WTC11 (cell line): ENCODE measurements around the gene CCDC89. TPM values are rescaled to one million over a fixed set of nuclear protein-coding genes. Genes with fewer than 3 reads are reported as not detected.

Experiments
- ATAC-seq: fragments of 200-7000 bp; cut with Tn5 transposase; 2 replicates; pipeline ENCODE4 v1.10.0; 2021; ENCODE audit warnings: mild to moderate bottlenecking, moderate library complexity
- CTCF ChIA-PET: fragments of 300-600 bp; sonication (Branson Sonifier 250); formaldehyde crosslinking; loops from one replicate; lab custom pipeline; 2021; ENCODE audit warnings: antibody characterized with exemption; lab: Charles Lee
- POLR2A ChIA-PET: fragments of 350-600 bp; sonication (Branson Sonifier 250); formaldehyde crosslinking; loops from one replicate; lab custom pipeline; 2021; ENCODE audit warnings: antibody characterized with exemption; lab: Charles Lee
- DNase-seq: peaks from one replicate; pipeline ENCODE4 v3.0.0; 2021; ENCODE audit warnings: low spot score
- H3K27ac Mint-ChIP-seq: 2 replicates; pipeline ENCODE4 v1.8.0; 2021; ENCODE audit warnings: mixed read lengths
- H3K27me3 Mint-ChIP-seq: 2 replicates; pipeline ENCODE4 v1.8.0; 2021; ENCODE audit warnings: low read depth, mild to moderate bottlenecking, moderate library complexity, mixed read lengths
- H3K36me3 Mint-ChIP-seq: 2 replicates; pipeline ENCODE4 v1.8.0; 2021; ENCODE audit warnings: mixed read lengths
- H3K4me1 Mint-ChIP-seq: 2 replicates; pipeline ENCODE4 v1.8.0; 2022; ENCODE audit warnings: mixed read lengths
- H3K4me3 Mint-ChIP-seq: 2 replicates; pipeline ENCODE4 v1.8.0; 2021; ENCODE audit warnings: mild to moderate bottlenecking, moderate library complexity, mixed read lengths
- H3K9me3 Mint-ChIP-seq: 2 replicates; pipeline ENCODE4 v1.8.0; 2021; ENCODE audit warnings: mixed read lengths
- CREM ChIP-seq: sonication (generic); formaldehyde crosslinking; IDR thresholded peaks from 2 replicates; pipeline ENCODE4 v1.8.1; 2022; ENCODE audit warnings: mild to moderate bottlenecking, missing genetic modification reagents, moderate library complexity
- ETV6 ChIP-seq: sonication (generic); formaldehyde crosslinking; IDR thresholded peaks from 2 replicates; pipeline ENCODE4 v1.8.1; 2022; ENCODE audit warnings: mild to moderate bottlenecking, missing genetic modification reagents
- GABPB1 ChIP-seq: sonication (generic); formaldehyde crosslinking; IDR thresholded peaks from 2 replicates; pipeline ENCODE4 v1.8.1; 2023; ENCODE audit warnings: mild to moderate bottlenecking, missing genetic modification reagents
- GTF2I ChIP-seq: fragments of 250-450 bp; sonication (Bioruptor Pico); conservative IDR thresholded peaks from 2 replicates; pipeline ENCODE4 v1.4.0; 2021; ENCODE audit warnings: mild to moderate bottlenecking
- IRF2 ChIP-seq: sonication (generic); formaldehyde crosslinking; IDR thresholded peaks from 2 replicates; pipeline ENCODE4 v1.8.0; 2022; ENCODE audit warnings: low read depth, missing genetic modification reagents, borderline replicate concordance
- KAT7 ChIP-seq: sonication (generic); formaldehyde crosslinking; IDR thresholded peaks from 2 replicates; pipeline ENCODE4 v1.8.1; 2023; ENCODE audit warnings: missing genetic modification reagents, mild to moderate bottlenecking, borderline replicate concordance
- MYBL2 ChIP-seq: sonication (generic); formaldehyde crosslinking; IDR thresholded peaks from 2 replicates; pipeline ENCODE4 v1.8.1; 2023; ENCODE audit warnings: mild to moderate bottlenecking, moderate library complexity, missing genetic modification reagents
- NR2C2 ChIP-seq: sonication (generic); formaldehyde crosslinking; IDR thresholded peaks from 2 replicates; pipeline ENCODE4 v1.8.0; 2022; ENCODE audit warnings: mild to moderate bottlenecking, missing genetic modification reagents
- OVOL2 ChIP-seq: fragments of 250-450 bp; sonication (Bioruptor Pico); IDR thresholded peaks from 2 replicates; pipeline ENCODE4 v1.9.0; 2021; ENCODE audit warnings: mild to moderate bottlenecking, borderline replicate concordance
- SOX15 ChIP-seq: fragments of 250-450 bp; sonication (Bioruptor Pico); IDR thresholded peaks from 2 replicates; pipeline ENCODE4 v1.9.0; 2021; ENCODE audit warnings: mild to moderate bottlenecking
- TEAD1 ChIP-seq: sonication (generic); formaldehyde crosslinking; IDR thresholded peaks from 2 replicates; pipeline ENCODE4 v1.8.0; 2022; ENCODE audit warnings: mild to moderate bottlenecking, missing genetic modification reagents
- TP53 ChIP-seq: sonication (generic); formaldehyde crosslinking; IDR thresholded peaks from 2 replicates; pipeline ENCODE4 v1.8.1; 2023; ENCODE audit warnings: mild to moderate bottlenecking, missing genetic modification reagents
- ZBTB21 ChIP-seq: sonication (generic); formaldehyde crosslinking; IDR thresholded peaks from 2 replicates; pipeline ENCODE4 v1.8.1; 2023; ENCODE audit warnings: mild to moderate bottlenecking, missing genetic modification reagents, borderline replicate concordance
- ZNF121 ChIP-seq: sonication (generic); formaldehyde crosslinking; IDR thresholded peaks from 2 replicates; pipeline ENCODE4 v1.8.0; 2023; ENCODE audit warnings: missing genetic modification reagents
- ZNF263 ChIP-seq: sonication (generic); formaldehyde crosslinking; IDR thresholded peaks from 2 replicates; pipeline ENCODE4 v1.8.1; 2022; ENCODE audit warnings: low read depth, mild to moderate bottlenecking, moderate library complexity, missing genetic modification reagents
- ZNF317 ChIP-seq: sonication (generic); formaldehyde crosslinking; IDR thresholded peaks from 2 replicates; pipeline ENCODE4 v1.8.1; 2023; ENCODE audit warnings: low read depth, mild to moderate bottlenecking, moderate library complexity, missing genetic modification reagents, borderline replicate concordance
- ZNF671 ChIP-seq: fragments of 250-450 bp; sonication (Bioruptor Pico); IDR thresholded peaks from 2 replicates; pipeline ENCODE4 v1.8.0; 2021; ENCODE audit warnings: mild to moderate bottlenecking
- total RNA-seq: library from RNA; stranded (reverse); gene quantifications from 3 replicates; pipeline ENCODE4 v1.2.3, GENCODE V29; 2021
- TF ChIP-seq, protein P1 (sequence below): fragments of 200-600 bp; IDR thresholded peaks from 2 replicates; pipeline ENCODE4 v1.8.0; 2022; ENCODE audit warnings: antibody characterized with exemption
- TF ChIP-seq, protein P2 (sequence below): sonication (generic); formaldehyde crosslinking; IDR thresholded peaks from 2 replicates; pipeline ENCODE4 v1.8.1; 2022; ENCODE audit warnings: mild to moderate bottlenecking, moderate library complexity, missing genetic modification reagents
- TF ChIP-seq, protein P3 (sequence below): sonication (generic); formaldehyde crosslinking; IDR thresholded peaks from 2 replicates; pipeline ENCODE4 v1.8.0; 2022; ENCODE audit warnings: mild to moderate bottlenecking, missing genetic modification reagents
- TF ChIP-seq, protein P4 (sequence below): sonication (generic); formaldehyde crosslinking; conservative IDR thresholded peaks from 2 replicates; pipeline ENCODE4 v1.8.1; 2023; ENCODE audit warnings: mild to moderate bottlenecking, low read depth, missing genetic modification reagents, moderate library complexity
- TF ChIP-seq, protein P5 (sequence below): sonication (generic); formaldehyde crosslinking; IDR thresholded peaks from 2 replicates; pipeline ENCODE4 v1.8.1; 2023; ENCODE audit warnings: mild to moderate bottlenecking, missing genetic modification reagents, moderate library complexity
- TF ChIP-seq, protein P6 (sequence below): sonication (generic); formaldehyde crosslinking; IDR thresholded peaks from 2 replicates; pipeline ENCODE4 v1.8.1; 2023; ENCODE audit warnings: mild to moderate bottlenecking, missing genetic modification reagents

The CCDC89 gene
- total RNA-seq, 1 experiment from 2014 or later: not detected

DNA sequence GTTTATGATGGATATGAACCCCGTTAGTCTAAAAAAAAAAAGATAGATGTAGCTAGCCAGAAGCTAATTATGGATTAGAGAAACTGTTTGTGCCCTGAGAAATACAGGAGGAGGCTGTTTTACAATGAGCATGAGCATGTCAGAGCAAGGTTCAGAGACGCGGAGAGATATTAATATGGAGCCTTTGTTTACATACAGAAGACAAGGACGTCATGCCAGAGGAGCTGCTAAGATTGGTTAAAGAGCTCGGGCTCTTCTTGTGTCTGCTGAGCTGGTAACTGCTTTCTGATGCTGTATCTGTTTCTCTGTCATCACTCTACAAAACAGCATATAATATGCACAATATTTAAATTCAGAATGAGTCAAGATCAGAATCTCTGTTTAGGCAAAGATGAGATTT lies 24.9 kb upstream of the CCDC89 start:
- Mint-ChIP-seq H3K4me1 (peaks cover 2% of the 10 kb centered on the region; the same call in 1 of the 2 replicates), H3K27me3 (no peaks in the 10 kb centered on the region), H3K4me3 (no peak overlapping the region), H3K27ac (no peak overlapping the region)
- CTCF ChIA-PET: interaction anchor here (2.3 kb wide), 1 partner anchor 99 kb away, joined by 8 read pairs; no protein-coding TSS in a partner anchor
- no peak for ATAC-seq
- POLR2A ChIA-PET: no interaction called here
- no peak for DNase-seq
- TF ChIP-seq ZNF263 (CRISPR knock-in tag) (no peak), GTF2I (CRISPR knock-in tag) (no peak), ZNF317 (CRISPR knock-in tag) (no peak), ZBTB21 (CRISPR knock-in tag) (no peak), ZNF671 (CRISPR knock-in tag) (no peak), MYBL2 (CRISPR knock-in tag) (no peak)
- TF ChIP-seq, protein P1, sequence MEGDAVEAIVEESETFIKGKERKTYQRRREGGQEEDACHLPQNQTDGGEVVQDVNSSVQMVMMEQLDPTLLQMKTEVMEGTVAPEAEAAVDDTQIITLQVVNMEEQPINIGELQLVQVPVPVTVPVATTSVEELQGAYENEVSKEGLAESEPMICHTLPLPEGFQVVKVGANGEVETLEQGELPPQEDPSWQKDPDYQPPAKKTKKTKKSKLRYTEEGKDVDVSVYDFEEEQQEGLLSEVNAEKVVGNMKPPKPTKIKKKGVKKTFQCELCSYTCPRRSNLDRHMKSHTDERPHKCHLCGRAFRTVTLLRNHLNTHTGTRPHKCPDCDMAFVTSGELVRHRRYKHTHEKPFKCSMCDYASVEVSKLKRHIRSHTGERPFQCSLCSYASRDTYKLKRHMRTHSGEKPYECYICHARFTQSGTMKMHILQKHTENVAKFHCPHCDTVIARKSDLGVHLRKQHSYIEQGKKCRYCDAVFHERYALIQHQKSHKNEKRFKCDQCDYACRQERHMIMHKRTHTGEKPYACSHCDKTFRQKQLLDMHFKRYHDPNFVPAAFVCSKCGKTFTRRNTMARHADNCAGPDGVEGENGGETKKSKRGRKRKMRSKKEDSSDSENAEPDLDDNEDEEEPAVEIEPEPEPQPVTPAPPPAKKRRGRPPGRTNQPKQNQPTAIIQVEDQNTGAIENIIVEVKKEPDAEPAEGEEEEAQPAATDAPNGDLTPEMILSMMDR: no peak
- TF ChIP-seq, protein P2, sequence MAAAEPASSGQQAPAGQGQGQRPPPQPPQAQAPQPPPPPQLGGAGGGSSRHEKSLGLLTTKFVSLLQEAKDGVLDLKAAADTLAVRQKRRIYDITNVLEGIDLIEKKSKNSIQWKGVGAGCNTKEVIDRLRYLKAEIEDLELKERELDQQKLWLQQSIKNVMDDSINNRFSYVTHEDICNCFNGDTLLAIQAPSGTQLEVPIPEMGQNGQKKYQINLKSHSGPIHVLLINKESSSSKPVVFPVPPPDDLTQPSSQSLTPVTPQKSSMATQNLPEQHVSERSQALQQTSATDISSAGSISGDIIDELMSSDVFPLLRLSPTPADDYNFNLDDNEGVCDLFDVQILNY (CRISPR knock-in tag): no peak
- TF ChIP-seq, protein P3, sequence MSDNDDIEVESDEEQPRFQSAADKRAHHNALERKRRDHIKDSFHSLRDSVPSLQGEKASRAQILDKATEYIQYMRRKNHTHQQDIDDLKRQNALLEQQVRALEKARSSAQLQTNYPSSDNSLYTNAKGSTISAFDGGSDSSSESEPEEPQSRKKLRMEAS (CRISPR knock-in tag): no peak
- TF ChIP-seq, all 79 proteins: peak for 0
- Mint-ChIP-seq H3K9me3 (peaks cover 5% of the 10 kb centered on the region; the same call in 1 of the 2 replicates), H3K36me3 (no peaks in the 10 kb centered on the region)

DNA sequence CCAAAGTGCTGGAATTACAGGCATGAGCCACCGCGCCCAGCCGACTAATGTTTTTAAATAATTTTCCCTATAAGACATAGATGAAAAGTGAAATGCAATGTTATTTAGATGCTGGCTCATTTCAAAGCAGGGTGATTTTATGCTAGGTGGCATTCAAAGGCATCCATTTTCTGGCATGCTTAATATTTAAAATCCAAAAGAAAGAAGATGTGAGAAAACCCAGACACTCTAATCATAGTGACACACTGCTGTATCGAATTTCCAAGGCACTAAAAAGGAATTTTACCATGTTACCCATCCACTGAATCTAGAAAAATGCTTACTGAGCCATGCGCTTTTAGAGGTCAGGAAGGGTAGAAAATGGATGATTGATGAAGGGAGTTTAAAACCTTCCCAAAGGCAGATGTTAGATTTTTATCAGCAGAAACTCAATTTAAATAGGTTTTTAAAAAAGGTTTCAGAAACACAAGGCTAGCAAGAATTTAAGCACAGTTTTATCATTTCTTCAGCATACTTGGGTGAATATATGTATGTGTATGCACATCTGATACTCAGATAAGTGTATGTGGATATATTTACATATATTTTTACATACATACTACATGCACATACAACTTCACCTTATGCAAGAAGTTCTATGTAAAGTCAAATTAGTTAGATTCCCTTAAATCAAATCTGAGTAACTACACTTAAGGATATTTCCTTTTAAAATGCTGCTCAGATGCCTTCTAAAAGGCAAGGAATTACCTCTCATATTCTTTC lies 24.1 kb upstream of the CCDC89 start:
- peaks cover 5% of the 10 kb centered on the region; the same call in 1 of the 2 replicates for H3K9me3 Mint-ChIP-seq
- TF ChIP-seq, protein P4, sequence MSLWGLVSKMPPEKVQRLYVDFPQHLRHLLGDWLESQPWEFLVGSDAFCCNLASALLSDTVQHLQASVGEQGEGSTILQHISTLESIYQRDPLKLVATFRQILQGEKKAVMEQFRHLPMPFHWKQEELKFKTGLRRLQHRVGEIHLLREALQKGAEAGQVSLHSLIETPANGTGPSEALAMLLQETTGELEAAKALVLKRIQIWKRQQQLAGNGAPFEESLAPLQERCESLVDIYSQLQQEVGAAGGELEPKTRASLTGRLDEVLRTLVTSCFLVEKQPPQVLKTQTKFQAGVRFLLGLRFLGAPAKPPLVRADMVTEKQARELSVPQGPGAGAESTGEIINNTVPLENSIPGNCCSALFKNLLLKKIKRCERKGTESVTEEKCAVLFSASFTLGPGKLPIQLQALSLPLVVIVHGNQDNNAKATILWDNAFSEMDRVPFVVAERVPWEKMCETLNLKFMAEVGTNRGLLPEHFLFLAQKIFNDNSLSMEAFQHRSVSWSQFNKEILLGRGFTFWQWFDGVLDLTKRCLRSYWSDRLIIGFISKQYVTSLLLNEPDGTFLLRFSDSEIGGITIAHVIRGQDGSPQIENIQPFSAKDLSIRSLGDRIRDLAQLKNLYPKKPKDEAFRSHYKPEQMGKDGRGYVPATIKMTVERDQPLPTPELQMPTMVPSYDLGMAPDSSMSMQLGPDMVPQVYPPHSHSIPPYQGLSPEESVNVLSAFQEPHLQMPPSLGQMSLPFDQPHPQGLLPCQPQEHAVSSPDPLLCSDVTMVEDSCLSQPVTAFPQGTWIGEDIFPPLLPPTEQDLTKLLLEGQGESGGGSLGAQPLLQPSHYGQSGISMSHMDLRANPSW (CRISPR knock-in tag): no peak
- TF ChIP-seq GABPB1 (no peak), NR2C2 (CRISPR knock-in tag) (no peak), TEAD1 (CRISPR knock-in tag) (no peak), ETV6 (no peak), CREM (CRISPR knock-in tag) (no peak), KAT7 (CRISPR knock-in tag) (no peak), TP53 (CRISPR knock-in tag) (no peak), MYBL2 (CRISPR knock-in tag) (no peak), ZNF121 (CRISPR knock-in tag) (no peak), SOX15 (no peak), OVOL2 (CRISPR knock-in tag) (no peak), IRF2 (CRISPR knock-in tag) (no peak)
- TF ChIP-seq, protein P2 (CRISPR knock-in tag): no peak
- TF ChIP-seq, protein P5, sequence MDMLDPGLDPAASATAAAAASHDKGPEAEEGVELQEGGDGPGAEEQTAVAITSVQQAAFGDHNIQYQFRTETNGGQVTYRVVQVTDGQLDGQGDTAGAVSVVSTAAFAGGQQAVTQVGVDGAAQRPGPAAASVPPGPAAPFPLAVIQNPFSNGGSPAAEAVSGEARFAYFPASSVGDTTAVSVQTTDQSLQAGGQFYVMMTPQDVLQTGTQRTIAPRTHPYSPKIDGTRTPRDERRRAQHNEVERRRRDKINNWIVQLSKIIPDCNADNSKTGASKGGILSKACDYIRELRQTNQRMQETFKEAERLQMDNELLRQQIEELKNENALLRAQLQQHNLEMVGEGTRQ: no peak
- TF ChIP-seq, protein P6, sequence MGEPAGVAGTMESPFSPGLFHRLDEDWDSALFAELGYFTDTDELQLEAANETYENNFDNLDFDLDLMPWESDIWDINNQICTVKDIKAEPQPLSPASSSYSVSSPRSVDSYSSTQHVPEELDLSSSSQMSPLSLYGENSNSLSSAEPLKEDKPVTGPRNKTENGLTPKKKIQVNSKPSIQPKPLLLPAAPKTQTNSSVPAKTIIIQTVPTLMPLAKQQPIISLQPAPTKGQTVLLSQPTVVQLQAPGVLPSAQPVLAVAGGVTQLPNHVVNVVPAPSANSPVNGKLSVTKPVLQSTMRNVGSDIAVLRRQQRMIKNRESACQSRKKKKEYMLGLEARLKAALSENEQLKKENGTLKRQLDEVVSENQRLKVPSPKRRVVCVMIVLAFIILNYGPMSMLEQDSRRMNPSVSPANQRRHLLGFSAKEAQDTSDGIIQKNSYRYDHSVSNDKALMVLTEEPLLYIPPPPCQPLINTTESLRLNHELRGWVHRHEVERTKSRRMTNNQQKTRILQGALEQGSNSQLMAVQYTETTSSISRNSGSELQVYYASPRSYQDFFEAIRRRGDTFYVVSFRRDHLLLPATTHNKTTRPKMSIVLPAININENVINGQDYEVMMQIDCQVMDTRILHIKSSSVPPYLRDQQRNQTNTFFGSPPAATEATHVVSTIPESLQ (CRISPR knock-in tag): no peak
- TF ChIP-seq, all 79 proteins: peak for 0
- ChIA-PET CTCF (no interaction called here), POLR2A (no interaction called here)
- H3K4me1 Mint-ChIP-seq: no peaks in the 10 kb centered on the region
- DNase-seq (no peak), ATAC-seq (no peak)
- no peaks in the 10 kb centered on the region for H3K27me3 Mint-ChIP-seq
- H3K36me3 Mint-ChIP-seq: no peaks in the 10 kb centered on the region
- H3K4me3 Mint-ChIP-seq: no peak overlapping the region
- H3K27ac Mint-ChIP-seq: no peak overlapping the region
